Lower leg skin (tissue), 4 donors: ENCODE data around the gene SUGP2. TPM values are rescaled to one million over a fixed set of nuclear protein-coding genes. Genes with fewer than 3 reads are reported as not detected.
A peak's percentile ranks its signal among the peaks of the same experiment; 100 is the strongest.

Source experiments
- DNase-seq, 2 donors: peaks; one replicate each; pipeline ENCODE4 v3.0.0-alpha.2; 2019; ENCODE audit warnings: low spot score in 2 of 2
- H3K4me3 ChIP-seq: fragments of 200-600 bp; sonication (generic); 2 replicates; pipeline ENCODE4 v1.5.1; 2017; ENCODE audit warnings: mild to moderate bottlenecking, low read depth; ENCODE audit not compliant: poor library complexity, severe bottlenecking
- POLR2A ChIP-seq, 2 donors: fragments of 450-650 bp; IDR thresholded peaks; one replicate each; pipeline ENCODE4 v1.6.1; 2016 to 2017; ENCODE audit warnings: antibody characterized with exemption in 2 of 2, mild to moderate bottlenecking in 1 of 2, moderate library complexity in 1 of 2
- WGBS, 2 donors: methylation state at CpG; one replicate each; pipeline ENCODE4 v1.1.5; 2018; 5-methylcytosine and 5-hydroxymethylcytosine counted together
- intact Hi-C: fragments of 100-400 bp; cut with DNase I; formaldehyde crosslinking; loops from one replicate; pipeline ENCODE4 v1.15.0; 2023; ENCODE audit warnings: low total_unique reads
- total RNA-seq, 4 donors: library from RNA; depleted of rRNA; stranded (reverse); fragments of >200 nt; gene quantifications; one replicate each; pipeline ENCODE4 v1.1.0, GENCODE V29; 2016
- TF ChIP-seq, protein P1 (sequence below), 3 donors: fragments of 450-650 bp; IDR thresholded peaks; one replicate each; pipeline ENCODE4 v1.5.1; 2016; ENCODE audit warnings: antibody characterized with exemption in 3 of 3, mild to moderate bottlenecking in 3 of 3, moderate library complexity in 2 of 3

The SUGP2 gene
- total RNA-seq, 4 donors from 2014 or later, result 16.2 to 29.8 (median 20.8) TPM

GRCh38 chr19:19043481-19043880 is 10.2 kb upstream of the SUGP2 start:
- TF ChIP-seq, protein P1, sequence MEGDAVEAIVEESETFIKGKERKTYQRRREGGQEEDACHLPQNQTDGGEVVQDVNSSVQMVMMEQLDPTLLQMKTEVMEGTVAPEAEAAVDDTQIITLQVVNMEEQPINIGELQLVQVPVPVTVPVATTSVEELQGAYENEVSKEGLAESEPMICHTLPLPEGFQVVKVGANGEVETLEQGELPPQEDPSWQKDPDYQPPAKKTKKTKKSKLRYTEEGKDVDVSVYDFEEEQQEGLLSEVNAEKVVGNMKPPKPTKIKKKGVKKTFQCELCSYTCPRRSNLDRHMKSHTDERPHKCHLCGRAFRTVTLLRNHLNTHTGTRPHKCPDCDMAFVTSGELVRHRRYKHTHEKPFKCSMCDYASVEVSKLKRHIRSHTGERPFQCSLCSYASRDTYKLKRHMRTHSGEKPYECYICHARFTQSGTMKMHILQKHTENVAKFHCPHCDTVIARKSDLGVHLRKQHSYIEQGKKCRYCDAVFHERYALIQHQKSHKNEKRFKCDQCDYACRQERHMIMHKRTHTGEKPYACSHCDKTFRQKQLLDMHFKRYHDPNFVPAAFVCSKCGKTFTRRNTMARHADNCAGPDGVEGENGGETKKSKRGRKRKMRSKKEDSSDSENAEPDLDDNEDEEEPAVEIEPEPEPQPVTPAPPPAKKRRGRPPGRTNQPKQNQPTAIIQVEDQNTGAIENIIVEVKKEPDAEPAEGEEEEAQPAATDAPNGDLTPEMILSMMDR (IDR thresholded peaks at IDR 0.05), result no peak
- TF ChIP-seq POLR2A (IDR thresholded peaks at IDR 0.05), result no peak
- WGBS, 2 donors, result 87 to 92% methylated on average over 6 of the region's 6 CpGs
- intact Hi-C loops, result no loop called here
- no peak overlapping the region for H3K4me3 ChIP-seq
- DNase-seq, result no peak

- intact Hi-C loops, result no loop called here
- TF ChIP-seq, protein P1 (IDR thresholded peaks at IDR 0.05), result no peak
- TF ChIP-seq POLR2A (IDR thresholded peaks at IDR 0.05), result no peak
- no peak for DNase-seq
- H3K4me3 ChIP-seq, result no peak overlapping the region
- whole genome bisulfite sequencing, 2 donors, result 94 to 96% methylated on average over 13 of the region's 13 CpGs
Observed at GRCh38 chr19:19042732-19043280, 9.5 kb upstream of the SUGP2 start.

DNA sequence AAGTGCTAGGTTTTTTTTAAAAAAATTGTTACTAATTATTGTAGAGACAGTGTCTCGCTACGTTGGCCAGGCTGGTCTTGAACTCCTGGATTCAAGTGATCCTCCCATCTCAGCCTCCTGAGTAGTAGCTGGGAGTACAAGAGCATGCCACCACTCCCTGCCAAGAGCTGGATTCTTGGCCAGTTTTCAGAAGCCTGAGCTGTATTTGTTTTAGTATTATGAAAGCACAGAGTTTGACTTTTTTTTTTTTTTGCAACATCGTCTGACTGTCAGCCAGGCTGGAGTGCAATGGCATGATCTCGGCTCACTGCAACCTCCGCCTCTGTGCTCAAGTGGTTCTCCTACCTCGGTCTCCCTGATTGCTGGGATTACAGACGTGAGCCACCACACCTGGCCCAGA is 7.1 kb upstream of the SUGP2 start:
- intact Hi-C loops, result no loop called here
- WGBS, 2 donors, result 42 to 47% methylated on average over 7 of the region's 7 CpGs
- TF ChIP-seq, protein P1 (IDR thresholded peaks at IDR 0.05), result no peak
- no peak for TF ChIP-seq POLR2A (IDR thresholded peaks at IDR 0.05)
- peak in 1 of 2 donors; percentile 61 for DNase-seq
- H3K4me3 ChIP-seq, result no peak overlapping the region

DNA sequence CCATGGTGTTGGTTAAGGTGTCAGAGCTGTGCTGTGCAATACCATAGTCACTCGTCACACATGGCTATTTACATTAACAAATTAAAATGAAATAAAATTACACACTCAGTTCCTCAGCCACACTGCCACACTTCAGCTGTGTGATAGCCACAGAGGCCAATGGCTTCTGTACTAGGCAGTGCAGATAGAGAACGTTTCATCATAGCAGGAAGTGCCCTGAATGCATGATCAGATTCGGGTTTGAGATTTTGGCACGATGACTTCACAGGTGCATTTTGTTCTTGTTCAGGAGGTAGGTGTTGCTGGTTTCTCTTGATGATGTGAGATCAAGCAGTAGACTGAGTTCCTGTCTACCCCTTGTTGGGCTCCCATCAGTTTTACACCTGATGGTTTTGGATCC is 6.6 kb upstream of the SUGP2 start:
- no peak overlapping the region for H3K4me3 ChIP-seq
- WGBS, 2 donors, result 62 to 70% methylated on average over 4 of the region's 4 CpGs
- TF ChIP-seq, protein P1 (IDR thresholded peaks at IDR 0.05), result no peak
- TF ChIP-seq POLR2A (IDR thresholded peaks at IDR 0.05), result no peak
- no peak for DNase-seq
- intact Hi-C loops, result no loop called here

DNA sequence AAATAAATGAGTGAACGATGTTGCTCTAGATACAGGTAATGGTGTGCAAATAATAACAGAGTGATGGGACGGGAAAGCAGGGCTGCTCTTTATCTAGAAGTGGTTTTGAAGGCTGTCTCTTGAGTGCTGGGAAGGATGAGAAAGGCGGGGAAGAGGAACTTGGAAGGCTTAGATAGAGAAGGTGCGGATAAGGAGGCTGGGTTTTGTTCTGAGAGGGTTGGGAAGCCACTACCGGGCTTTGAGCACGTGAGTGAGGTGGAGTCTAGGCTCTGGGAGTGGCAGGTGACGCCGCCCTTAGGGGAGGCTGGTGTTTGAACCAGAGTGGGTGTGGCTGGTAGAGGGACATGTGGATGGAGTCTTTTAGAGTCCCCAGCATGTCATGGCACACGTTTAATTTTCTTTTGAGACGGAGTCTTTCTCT is 897 bp upstream of the SUGP2 start:
- intact Hi-C loops, result no loop called here
- peak in 1 of 2 donors; percentile 61 for DNase-seq
- WGBS, 2 donors, result 6 to 7% methylated on average over 10 of the region's 10 CpGs
- H3K4me3 ChIP-seq, result no peak overlapping the region
- no peak for TF ChIP-seq POLR2A (IDR thresholded peaks at IDR 0.05)
- TF ChIP-seq, protein P1 (IDR thresholded peaks at IDR 0.05), result no peak

DNA sequence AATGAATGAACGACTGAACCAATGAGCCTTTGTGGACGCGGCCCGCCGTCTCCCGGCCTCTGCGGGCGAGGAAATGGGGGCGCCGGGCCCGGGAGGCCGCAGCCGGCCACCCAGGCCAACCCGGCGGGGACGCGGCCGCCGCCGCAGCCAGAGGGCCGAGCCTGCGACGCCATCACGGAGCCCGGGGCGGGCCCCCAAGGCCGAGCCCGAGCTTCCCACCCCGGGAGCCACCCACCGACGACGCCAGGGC is 216 bp downstream of the SUGP2 start:
- 0% methylated on average over 2 to 13 of the region's 32 CpGs for WGBS, 2 donors
- intact Hi-C loops, result no loop called here
- DNase-seq, result no peak
- H3K4me3 ChIP-seq, result peak overlapping the region; percentile 52
- TF ChIP-seq, protein P1 (IDR thresholded peaks at IDR 0.05), result no peak
